Measurements from ENCODE around the gene ATXN7. TPM values are rescaled to one million over a fixed set of nuclear protein-coding genes. Genes with fewer than 3 reads are reported as not detected.

ATXN7 gene
- total and polyA plus RNA-seq, 2 of the 4 experiments (the other 2 are of a cell fraction) = 8.6 to 13.6 TPM

DNA sequence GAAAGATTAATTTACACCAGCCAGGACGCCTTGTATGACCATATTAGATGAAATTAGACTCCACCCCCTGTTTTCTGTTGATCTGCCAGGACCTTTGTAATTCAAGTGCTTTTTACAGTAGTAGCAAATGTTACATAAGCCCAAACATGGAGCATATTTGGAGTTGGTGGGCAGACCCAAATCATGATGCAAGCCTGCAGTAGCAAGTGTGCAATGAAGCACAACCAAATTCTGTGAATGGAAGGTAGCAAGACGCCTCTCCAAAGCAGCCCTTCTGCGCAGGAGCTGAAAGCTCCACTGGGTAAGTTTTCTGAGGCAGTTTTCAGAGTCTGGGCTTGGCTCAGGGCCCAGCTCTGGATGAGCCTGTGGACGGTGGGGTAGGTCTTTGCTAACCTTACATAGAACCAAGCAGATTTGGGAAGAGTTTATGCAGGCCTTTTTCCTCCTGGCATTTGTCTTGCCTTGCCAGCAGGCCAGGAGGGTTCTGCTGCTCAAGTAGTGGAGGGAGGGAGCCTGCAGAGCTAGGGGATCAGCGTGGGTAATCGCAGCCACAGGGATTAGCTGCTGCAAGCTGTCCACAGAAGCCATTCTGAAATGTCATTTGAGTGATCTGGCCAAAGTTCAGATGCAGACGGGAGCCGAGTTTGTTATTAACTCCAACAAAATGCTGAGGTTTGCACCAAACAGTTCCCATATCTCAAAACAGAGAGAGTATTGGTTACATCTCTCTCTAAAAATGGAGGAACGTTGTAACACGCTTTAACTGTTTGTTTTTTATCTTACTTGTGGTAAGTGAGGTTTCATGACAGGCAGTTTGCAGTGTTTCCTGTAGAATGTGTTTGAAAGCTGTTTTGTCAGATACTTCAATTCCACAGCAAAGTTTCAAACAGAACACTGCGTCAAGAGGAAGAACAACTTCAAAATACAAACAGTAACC is 104.3 kb downstream of the ATXN7 start:
- peaks cover 36 to 69% of the 10 kb centered on the region in 2 experiments for H3K79me1 ChIP-seq (ENCODE audit: low read depth in 1 of 2, low read length in 2 of 2)
- no peak overlapping the region for H2BK120ac ChIP-seq (ENCODE audit: low read depth, low read length)
- in situ Hi-C loops (cut with MboI; ENCODE audit: low sequenced_read_pairs) = no loop called here
- no peak overlapping the region for H3K18ac ChIP-seq (ENCODE audit: low read depth, low read length)
- no peak overlapping the region for H2AK9ac ChIP-seq (replicated peaks; ENCODE audit: low read depth, low read length, poor library complexity)
- H4K5ac ChIP-seq (ENCODE audit: low read depth, low read length) = no peak overlapping the region
- intact Hi-C loops (cut with micrococcal nuclease) = no loop called here
- H4K91ac ChIP-seq (ENCODE audit: insufficient read depth, low read depth, low read length) = 0 out of 2 replicates have a peak overlapping the region, but pooled peaks have one; percentile 8
- peak overlapping the region; percentile 18; the same call in 1 of the 2 replicates for H2AK5ac ChIP-seq (ENCODE audit: low read depth, low read length)
- no peak overlapping the region for H2BK15ac ChIP-seq (ENCODE audit: low read depth, low read length)
- H3K4ac ChIP-seq (ENCODE audit: low read depth, low read length) = peak overlapping the region; percentile 2; the same call in 1 of the 2 replicates
- BruUV-seq (replicated peaks) = no TSS peak
- no peaks in the 10 kb centered on the region for H3K27me3 ChIP-seq (ENCODE audit: control insufficient read depth, insufficient read depth, low read length)
- ATAC-seq (ENCODE audit: low read depth) (peak; percentile 44), DNase-seq (peak; percentile 70)
- peak overlapping the region in 1 of 2 experiments; percentile 61; a peak in 1 of 4 replicates for H4K8ac ChIP-seq (ENCODE audit: low read depth in 2 of 2, low read length in 2 of 2)
- H3K9ac ChIP-seq (ENCODE audit: low read depth, low read length) = no peak overlapping the region; the same call in 1 of the 2 replicates
- no peak overlapping the region for H3K4me3 ChIP-seq (ENCODE audit: insufficient read depth, low read depth, low read length)
- dilution Hi-C loops (cut with HindIII; ENCODE audit: low sequenced_read_pairs, unreplicated experiment) = no loop called here
- H3K9me1 ChIP-seq (ENCODE audit: insufficient read depth, low read length) = peaks cover 12% of the 10 kb centered on the region
- WGBS, 2 experiments (ENCODE audit: extremely low coverage in 2 of 2, insufficient read length in 1 of 2) = 0% methylated on average over 1 of the region's 11 CpGs; no CpG with 5 or more reads in 1 of the 2 experiments
- H2AFZ ChIP-seq (replicated peaks; ENCODE audit: low read length, poor library complexity) = peak overlapping the region; percentile 5
- peaks cover 35% of the 10 kb centered on the region for H4K20me1 ChIP-seq (ENCODE audit: insufficient read depth, low read length)
- no peak overlapping the region; the same call in 1 of the 2 replicates for H3K56ac ChIP-seq (ENCODE audit: extremely low read depth, insufficient read depth, low read length)
- no peak overlapping the region for H3K23ac ChIP-seq (ENCODE audit: low read depth, low read length)
- ChIA-PET POLR2A (ENCODE audit: unreplicated experiment) (no interaction called here), CTCF (interaction anchor here (0.9 kb wide), 1 partner anchor 15 kb away, joined by 3 read pairs; no protein-coding TSS in a partner anchor)
- H3K14ac ChIP-seq (replicated peaks; ENCODE audit: low read depth, low read length) = no peak overlapping the region
- H3K9me3 ChIP-seq (ENCODE audit: control insufficient read depth, insufficient read depth, low read length) = no peaks in the 10 kb centered on the region
- no peak overlapping the region for H2BK20ac ChIP-seq (ENCODE audit: low read depth, low read length)
- H3K27ac ChIP-seq (ENCODE audit: insufficient read depth, low read length) = peak overlapping the region; percentile 24; the same call in 1 of the 2 replicates
- H2BK5ac ChIP-seq (ENCODE audit: low read depth, low read length, poor library complexity, severe bottlenecking) = peak overlapping the region; percentile 15
- no peak for TF ChIP-seq SMC3 (IDR thresholded peaks at IDR 0.05; ENCODE audit: low read depth, low read length)
- TF ChIP-seq MAFK (IDR thresholded peaks at IDR 0.05; ENCODE audit: low read depth, low read length) = peak; percentile 57
- no peak for TF ChIP-seq RFX5 (IDR thresholded peaks at IDR 0.05; ENCODE audit: low read depth, low read length)
- TF ChIP-seq, protein P1, sequence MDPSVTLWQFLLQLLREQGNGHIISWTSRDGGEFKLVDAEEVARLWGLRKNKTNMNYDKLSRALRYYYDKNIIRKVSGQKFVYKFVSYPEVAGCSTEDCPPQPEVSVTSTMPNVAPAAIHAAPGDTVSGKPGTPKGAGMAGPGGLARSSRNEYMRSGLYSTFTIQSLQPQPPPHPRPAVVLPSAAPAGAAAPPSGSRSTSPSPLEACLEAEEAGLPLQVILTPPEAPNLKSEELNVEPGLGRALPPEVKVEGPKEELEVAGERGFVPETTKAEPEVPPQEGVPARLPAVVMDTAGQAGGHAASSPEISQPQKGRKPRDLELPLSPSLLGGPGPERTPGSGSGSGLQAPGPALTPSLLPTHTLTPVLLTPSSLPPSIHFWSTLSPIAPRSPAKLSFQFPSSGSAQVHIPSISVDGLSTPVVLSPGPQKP (IDR thresholded peaks at IDR 0.05; ENCODE audit: borderline replicate concordance, low read depth, low read length) = no peak
- no peak for TF ChIP-seq POLR2A (IDR thresholded peaks at IDR 0.05; ENCODE audit: low read depth, low read length)
- 0 out of 2 replicates have a peak, but pooled peaks have one; percentile 7 for TF ChIP-seq CEBPB (IDR thresholded peaks at IDR 0.05; ENCODE audit: low read depth, low read length)
- TF ChIP-seq BHLHE40 (IDR thresholded peaks at IDR 0.05; ENCODE audit: low read depth, low read length) = peak; percentile 23; the same call in 1 of the 2 replicates
- TF ChIP-seq, protein P2, sequence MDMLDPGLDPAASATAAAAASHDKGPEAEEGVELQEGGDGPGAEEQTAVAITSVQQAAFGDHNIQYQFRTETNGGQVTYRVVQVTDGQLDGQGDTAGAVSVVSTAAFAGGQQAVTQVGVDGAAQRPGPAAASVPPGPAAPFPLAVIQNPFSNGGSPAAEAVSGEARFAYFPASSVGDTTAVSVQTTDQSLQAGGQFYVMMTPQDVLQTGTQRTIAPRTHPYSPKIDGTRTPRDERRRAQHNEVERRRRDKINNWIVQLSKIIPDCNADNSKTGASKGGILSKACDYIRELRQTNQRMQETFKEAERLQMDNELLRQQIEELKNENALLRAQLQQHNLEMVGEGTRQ (IDR thresholded peaks at IDR 0.05; ENCODE audit: low read depth, low read length) = no peak
- peak overlapping the region; percentile 67 for H3K4me2 ChIP-seq (ENCODE audit: low read depth, low read length)
- H3K4me1 ChIP-seq (ENCODE audit: control insufficient read depth, insufficient read depth, low read length) = peaks cover 24% of the 10 kb centered on the region
- H3K36me3 ChIP-seq (ENCODE audit: control insufficient read depth, insufficient read depth, low read length) = no peaks in the 10 kb centered on the region
